H1 (cell line): ENCODE measurements around the gene HIPK2. TPM values are rescaled to one million over a fixed set of nuclear protein-coding genes. Genes with fewer than 3 reads are reported as not detected.

Source experiments
- ASH2L ChIP-seq: fragments of 200-600, 300-600 bp; sonication (generic); IDR thresholded peaks from one replicate; pipeline ENCODE4 v1.7.1; 2017; ENCODE audit warnings: low read length
- HDAC2 ChIP-seq, 2 experiments: fragments of 300-600 bp in 1 of 2; sonication (generic) in 1 of 2; IDR thresholded peaks; 2 replicates each; pipeline ENCODE4 v1.6.1; 2011 to 2012; ENCODE audit warnings: low read depth in 2 of 2, low read length in 2 of 2, mild to moderate bottlenecking in 2 of 2, moderate library complexity in 2 of 2, borderline replicate concordance in 1 of 2, inconsistent platforms in 1 of 2
- NANOG ChIP-seq: IDR thresholded peaks from 2 replicates; pipeline ENCODE4 v1.6.1; 2011; ENCODE audit warnings: low read length, low read depth, mild to moderate bottlenecking, inconsistent platforms; ENCODE audit not compliant: insufficient read depth, poor library complexity, severe bottlenecking
- NRF1 ChIP-seq: IDR thresholded peaks from 2 replicates; pipeline ENCODE4 v1.6.1; 2011; ENCODE audit warnings: mild to moderate bottlenecking, low read depth, low read length, improper control_type of control experiment
- RNF2 ChIP-seq: fragments of 200-900, 300-1000 bp; sonication (generic); IDR thresholded peaks from 2 replicates; pipeline ENCODE4 v1.7.1; 2016; ENCODE audit warnings: borderline replicate concordance, low read depth, mild to moderate bottlenecking, antibody characterized with exemption, low read length; ENCODE audit not compliant: poor library complexity, severe bottlenecking; ENCODE audit errors: missing control alignments
- polyA plus RNA-seq, 7 experiments: library from polyadenylated mRNA; depleted of rRNA in 3 of 7; stranded (reverse) in 5 of 7; unstranded in 2 of 7; fragments of >200 nt in 5 of 7; fragments of 200-250 nt in 2 of 7; gene quantifications; 1 replicate in 5 of 7; 2 replicates in 1 of 7; 4 replicates in 1 of 7; pipeline versions ENCODE4 v1.2.1 to v1.2.3, GENCODE V29; 2011 to 2013; ENCODE audit warnings: missing spikeins in 2 of 7, mixed read lengths in 2 of 7
- total RNA-seq: library from RNA; stranded (reverse); fragmentation: NEBNext Ultra II Directional; extraction: Animal tissue kit (Norgen Biotek cat#: 25700); gene quantifications from 2 replicates; pipeline ENCODE4 v1.2.1, GENCODE V29; 2021

HIPK2 gene
- total and polyA plus RNA-seq, 2 of the 8 experiments (the other 6 are each of a cell fraction or from before 2014, with no cell fraction given), result 8.3 to 24.3 TPM

DNA sequence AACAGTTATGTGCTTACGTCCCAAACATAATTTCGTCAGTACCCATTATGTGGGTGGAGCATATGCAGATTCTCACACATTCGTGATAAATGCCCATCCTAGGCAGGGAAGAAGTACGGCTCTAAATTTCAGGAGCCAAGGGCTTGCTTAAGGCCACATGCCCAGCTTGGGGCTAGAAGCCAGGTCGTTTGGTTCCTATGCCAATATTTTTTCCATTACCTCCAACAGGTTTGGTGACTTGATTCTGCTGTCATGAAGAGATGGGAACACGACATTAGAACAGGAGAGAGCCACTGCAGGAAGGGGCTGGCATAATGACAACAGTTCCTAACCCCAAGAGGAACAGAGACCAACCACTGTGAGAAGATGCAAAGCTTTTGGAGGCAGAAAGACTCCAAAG, 85.1 kb downstream of the HIPK2 start (continued):
- no peak for TF ChIP-seq NANOG
- no peak for TF ChIP-seq HDAC2 (IDR thresholded peaks at IDR 0.05; ENCODE audit: borderline replicate concordance in 1 of 2, low read depth in 2 of 2, low read length in 2 of 2)
- no peak for TF ChIP-seq NRF1
- TF ChIP-seq ASH2L, result no peak
- TF ChIP-seq RNF2, result no peak
